GM19025 (cell line): Measurements from ENCODE around the gene PRUNE2.
"Not testable (repeated sequence)": the region's sequence is repeated elsewhere in the genome, so short reads cannot be mapped to it uniquely, and the experiment has no call there.

Experiments
- ATAC-seq: cut with Tn5 transposase; IDR thresholded peaks from one replicate; pipeline ENCODE4 v1.9.1; 2021; ENCODE audit warnings: mild to moderate bottlenecking, low read depth, moderate library complexity; ENCODE audit not compliant: unreplicated experiment

PRUNE2 gene

GRCh38 chr9:76803083-76803482 is 102.8 kb downstream of the PRUNE2 start:
- no peak for ATAC-seq

DNA sequence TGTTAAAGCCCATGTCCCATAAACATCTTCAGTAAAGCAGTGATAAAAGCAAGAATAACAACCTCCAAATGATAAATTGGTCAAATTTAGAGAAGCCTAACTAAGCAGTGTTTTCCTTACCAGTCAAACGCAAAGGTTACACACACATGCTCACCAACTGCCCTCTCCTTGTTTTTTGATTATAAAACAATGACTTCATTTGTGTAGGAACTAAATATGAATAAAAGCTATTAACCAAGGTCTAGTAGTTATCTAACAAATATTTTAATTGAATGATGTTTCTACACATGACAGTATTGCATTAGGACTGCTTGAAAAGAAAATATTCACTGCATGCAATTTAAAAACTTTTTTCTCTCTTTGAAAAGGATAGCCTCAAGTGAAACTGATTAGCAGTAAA is 105.0 kb downstream of the PRUNE2 start:
- no peak for ATAC-seq

DNA sequence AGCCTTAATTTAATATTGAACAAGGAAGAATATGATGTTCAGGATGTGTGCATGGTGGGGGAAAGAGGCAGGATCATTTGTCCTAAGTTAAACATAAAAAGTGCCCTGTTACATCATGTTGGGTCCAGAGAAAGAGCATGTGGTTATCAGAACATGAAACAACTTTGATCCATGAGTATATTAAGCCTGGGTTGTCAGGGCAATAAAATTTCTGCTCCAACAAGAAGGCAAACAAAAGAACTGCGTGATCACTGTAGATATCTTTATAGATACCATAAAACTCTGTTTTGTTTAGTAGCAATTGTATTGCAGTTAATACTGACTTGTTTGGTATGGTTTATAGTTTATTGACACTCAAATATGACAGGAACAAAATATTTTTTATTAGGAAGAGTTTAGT is 106.4 kb downstream of the PRUNE2 start:
- ATAC-seq: no peak

DNA sequence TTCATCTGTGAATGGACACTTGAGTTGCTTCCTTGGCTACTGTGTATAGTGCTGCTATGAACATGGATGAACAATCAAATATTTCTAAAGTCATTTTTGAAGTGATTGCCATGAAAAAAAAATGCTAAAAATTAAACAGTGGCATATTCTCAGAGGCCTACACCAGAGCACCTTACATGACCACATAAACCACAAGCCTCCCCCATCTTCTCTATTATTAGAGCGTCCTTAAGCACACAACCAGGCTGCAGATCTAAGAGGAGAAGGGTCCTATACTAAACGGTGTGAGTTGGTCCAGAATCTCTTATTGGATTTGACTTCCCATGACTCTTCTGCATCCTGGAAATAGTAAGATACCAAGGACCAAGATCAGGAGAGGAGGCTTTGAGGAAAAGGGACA is 107.4 kb downstream of the PRUNE2 start:
- no peak for ATAC-seq

DNA sequence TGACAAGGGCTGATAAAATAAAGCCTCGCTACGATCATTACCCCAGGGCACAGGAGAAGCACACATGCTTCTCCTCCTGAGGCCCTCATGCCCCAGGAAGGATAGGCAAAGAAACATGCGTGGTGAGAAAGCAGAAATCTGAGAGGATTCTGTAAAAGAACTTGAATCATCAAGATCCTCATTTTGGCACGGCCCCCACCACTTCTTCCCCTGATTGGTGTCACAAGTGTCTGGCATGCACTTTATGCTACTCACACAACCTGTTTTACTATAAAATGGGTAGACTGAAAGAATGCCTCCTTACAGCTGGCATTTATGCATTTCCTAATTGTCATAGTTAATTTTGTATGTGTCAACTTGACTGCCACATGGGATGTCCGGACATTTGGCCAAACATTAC is 109.6 kb downstream of the PRUNE2 start:
- ATAC-seq: no peak

DNA sequence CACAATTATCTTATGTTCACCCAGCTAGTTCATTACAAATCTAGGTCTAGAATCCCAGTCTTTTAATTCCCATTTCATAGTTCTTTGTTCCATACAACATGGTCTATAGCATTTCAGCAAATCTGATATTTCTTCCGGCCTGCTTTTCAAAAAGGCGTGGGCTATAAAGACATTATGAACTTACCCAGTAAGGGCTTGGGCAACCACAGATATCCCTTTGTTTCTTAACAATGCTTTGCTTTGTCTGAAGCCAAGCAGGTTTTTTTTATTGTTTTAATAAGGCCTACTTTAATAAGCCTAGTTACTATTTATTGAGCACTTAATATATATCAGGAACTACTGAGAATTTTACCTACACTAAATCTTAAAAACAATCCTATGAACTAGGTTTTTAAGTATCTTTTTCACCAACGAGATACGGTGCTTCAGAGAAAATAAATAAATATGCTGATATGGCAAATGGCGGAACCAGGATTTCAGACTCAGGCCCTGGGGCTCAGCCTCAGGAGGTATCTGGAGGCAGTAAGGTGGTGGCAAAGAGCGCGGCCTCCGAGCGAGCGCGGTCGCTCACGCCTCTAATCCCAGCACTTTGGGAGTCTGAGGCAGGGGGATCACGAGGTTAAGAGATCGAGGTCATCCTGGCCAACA is 112.0 kb downstream of the PRUNE2 start:
- no peak for ATAC-seq

DNA sequence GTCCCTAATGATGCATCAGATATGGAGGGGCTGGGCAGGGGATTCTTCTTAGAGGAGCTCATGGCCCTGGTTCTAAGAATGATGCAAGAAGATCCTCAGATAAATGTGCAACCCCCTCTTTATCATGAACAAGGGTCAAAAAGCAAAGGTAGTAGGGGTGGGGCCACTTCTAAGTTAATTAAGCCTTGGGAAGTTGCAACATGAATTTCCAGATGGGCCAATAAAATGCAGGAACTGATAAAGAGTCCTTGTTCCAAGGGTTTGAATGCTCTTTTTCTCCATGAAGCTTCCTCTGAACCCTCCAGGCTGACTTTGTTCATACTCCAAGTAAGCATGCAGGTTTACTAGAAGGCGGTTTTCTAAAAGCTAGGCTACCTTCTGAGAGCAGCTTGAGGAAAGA is 116.1 kb downstream of the PRUNE2 start:
- ATAC-seq: no peak

DNA sequence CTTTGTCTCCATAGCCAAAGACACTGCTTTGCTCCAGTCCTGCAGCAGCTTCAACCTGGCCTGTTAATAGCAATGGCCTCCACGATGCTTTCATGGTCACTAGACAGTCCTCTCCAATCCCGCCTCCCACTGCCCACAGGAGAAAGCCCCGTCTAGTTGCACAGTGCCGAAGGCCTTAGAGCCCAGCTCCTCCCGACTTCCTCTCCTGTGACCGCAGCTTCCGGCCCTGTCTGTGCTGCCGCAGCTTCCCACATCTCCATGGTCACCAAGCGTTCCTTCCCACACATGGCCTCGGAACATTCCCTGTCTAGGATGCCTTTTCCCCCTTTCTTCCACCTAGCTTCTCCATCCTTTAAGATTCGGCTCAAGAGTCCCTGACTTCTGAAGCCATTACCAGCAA is 118.2 kb downstream of the PRUNE2 start:
- ATAC-seq: no peak

- ATAC-seq: no peak
Observed at GRCh38 chr9:76785501-76785900, 120.4 kb downstream of the PRUNE2 start.

DNA sequence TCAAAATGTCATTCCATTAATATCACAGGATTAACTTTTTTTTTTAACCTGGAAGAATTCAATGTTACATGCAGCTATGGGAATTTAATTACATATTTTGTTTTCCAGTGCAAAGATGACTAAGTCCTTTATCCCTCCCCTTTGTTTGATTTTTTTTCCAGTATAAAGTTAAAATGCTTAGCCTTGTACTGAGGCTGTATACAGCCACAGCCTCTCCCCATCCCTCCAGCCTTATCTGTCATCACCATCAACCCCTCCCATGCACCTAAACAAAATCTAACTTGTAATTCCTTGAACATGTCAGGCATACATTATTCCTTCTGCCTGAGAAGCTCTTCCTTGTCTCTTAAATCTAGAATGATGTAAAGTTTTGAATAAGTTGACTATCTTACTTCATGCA is 121.0 kb downstream of the PRUNE2 start:
- no peak for ATAC-seq

GRCh38 chr9:76772686-76773445 is 133.0 kb downstream of the PRUNE2 start:
- ATAC-seq: no peak

GRCh38 chr9:76766126-76766525 is 139.8 kb downstream of the PRUNE2 start:
- ATAC-seq: no peak

- no peak for ATAC-seq
Observed at GRCh38 chr9:76764138-76764537, 141.8 kb downstream of the PRUNE2 start, which contains the start of gene PCA3. Gene PCA3 (plus strand): TSS chr9:76764438.

DNA sequence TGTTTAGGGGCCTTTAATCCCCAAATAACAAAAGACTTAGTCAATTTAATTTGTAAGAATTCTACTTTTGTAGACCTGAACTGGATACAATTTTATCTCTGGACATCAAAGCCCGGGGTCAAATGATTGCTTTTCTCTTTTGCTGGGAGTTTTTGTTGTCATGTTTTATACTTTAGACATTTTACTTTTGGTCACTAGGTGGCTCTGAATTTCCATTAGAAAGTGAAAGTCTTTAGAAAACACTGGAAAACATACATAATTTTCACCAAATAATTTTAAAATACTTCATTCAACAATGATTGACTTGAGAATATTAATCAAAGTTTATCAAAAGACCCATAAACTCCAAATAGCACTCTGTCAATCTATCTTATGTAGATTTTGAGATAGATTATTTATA is 144.5 kb downstream of the PRUNE2 start:
- ATAC-seq: no peak

DNA sequence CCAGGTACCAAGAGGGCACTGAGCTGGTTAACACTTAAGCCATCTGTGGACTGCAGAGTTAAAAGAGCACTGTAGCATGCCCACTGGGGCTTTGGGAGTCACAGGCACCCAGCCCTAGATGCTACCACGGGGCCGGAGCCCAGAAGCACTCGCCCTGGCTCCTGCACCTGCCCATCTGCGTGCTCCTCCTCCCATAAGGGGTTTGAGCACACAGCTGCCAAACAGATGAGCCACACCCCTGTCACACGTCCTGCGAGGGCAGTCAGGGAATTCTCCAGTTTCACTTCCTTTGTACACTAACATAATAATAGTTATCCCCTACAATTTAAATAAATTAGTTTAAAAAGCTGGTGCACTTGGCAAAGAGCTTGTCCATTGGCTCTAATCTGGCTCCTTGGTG is 146.2 kb downstream of the PRUNE2 start:
- ATAC-seq: no peak

DNA sequence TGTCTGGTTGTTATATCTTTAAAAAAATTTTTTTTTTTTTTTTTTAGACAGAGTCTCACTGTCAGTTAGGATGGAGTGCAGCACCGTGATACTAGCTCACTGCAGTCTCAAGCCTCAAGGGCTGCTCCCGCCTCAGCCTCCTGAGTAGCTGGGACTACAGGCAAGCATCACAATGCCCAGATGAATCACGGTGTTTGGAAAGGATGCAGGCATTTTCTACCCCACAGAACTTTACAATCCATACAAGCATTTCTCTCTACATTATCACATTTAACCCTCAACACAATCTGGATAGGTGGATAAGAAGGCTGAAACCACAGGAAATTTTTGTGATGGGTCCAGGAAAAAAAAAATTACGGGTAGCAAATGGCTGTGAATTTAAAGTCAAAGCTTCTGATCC is 147.4 kb downstream of the PRUNE2 start:
- no peak for ATAC-seq

DNA sequence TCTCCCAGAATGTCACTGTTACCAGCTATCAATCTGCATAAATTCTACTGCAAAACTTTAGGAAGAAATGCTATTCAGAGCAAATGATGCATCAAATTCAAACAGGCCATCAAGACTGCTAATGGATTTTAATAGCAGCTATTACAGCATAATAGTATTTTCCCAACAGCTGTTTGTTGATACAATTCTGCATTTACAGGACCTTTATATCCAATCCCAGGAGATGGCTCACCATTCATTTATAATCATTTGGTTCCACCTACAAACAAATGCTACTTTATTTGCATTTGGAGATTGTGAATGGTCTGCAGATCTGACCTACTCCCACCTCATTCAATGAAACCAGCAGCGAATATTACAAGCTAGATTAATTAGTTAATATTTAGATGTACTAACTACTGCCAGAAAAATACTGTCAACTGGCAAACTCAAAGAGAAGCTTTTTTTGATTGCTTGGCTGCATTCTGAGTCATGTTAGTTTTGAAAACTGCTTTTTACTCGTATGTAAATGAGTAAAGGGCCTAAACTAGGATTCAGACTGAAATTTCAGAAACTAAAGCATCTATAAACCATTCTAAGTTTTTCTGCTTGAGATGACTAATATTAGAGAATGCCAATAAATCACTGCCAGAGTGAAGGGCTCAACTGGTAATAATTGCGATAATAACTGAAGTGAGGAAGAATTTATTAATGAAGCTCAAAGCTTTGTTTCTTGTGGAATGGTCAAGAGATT is 148.8 kb downstream of the PRUNE2 start:
- ATAC-seq: no peak

GRCh38 chr9:76756268-76756640 is 149.7 kb downstream of the PRUNE2 start:
- no peak for ATAC-seq

GRCh38 chr9:76751001-76751400 is 154.9 kb downstream of the PRUNE2 start:
- no peak for ATAC-seq

DNA sequence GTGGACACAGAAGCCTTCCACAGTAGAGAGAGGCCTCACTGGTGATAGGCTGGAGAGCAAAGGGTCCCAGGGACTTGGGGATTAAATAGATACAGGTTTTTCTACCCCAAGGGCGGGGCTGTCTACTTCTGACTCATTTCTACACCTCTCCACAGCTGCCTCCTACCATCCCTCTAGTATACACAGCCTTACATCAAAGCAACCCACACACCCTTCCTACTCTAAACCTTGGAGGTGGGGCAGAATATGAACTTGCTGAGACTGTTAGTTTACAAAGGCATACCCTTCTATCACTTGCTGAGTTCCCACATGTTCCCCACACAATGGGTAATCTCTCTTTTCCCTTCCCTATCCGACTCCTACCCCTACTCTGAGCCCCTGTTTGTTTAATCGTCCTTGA is 161.6 kb downstream of the PRUNE2 start:
- no peak for ATAC-seq

DNA sequence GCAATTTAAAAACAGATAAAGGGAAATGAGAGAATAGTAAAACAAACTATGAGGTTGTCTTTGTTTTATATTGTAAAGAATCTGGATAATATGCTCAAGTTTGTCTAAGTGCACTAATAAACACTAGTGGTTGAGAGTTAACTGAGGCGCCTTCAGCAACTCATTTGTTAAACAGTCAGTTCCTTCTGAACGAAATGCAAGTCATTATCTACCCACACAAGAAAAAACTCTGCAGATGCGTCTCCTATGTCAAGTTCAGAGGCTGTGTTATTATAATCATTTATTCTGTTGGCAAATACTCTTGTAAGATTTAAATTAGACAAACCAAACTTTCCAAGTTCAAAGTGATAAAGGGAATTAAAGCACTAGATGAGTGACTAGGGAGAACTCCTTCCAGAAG is 162.0 kb downstream of the PRUNE2 start:
- no peak for ATAC-seq

- ATAC-seq: not testable (repeated sequence)
Observed at GRCh38 chr9:76742890-76743289, 163.0 kb downstream of the PRUNE2 start.
